ENCODE data around the gene TMEM255B. TPM values are rescaled to one million over a fixed set of nuclear protein-coding genes. Genes with fewer than 3 reads are reported as not detected.

Gene TMEM255B
- total and polyA plus RNA-seq, 9 of the 15 experiments (the other 6 are each of a cell fraction or from before 2014, with no cell fraction given), result 0.01 to 0.75 (median 0.23) TPM

- Histone ChIP-seq H3K79me2 (ENCODE audit: control insufficient read depth, insufficient read depth, low read length) (peaks cover 23% of the 10 kb centered on the region; the same call in 2 of the 3 replicates), H3K9me3 (replicated peaks; ENCODE audit: control insufficient read depth, insufficient read depth, low read depth, low read length) (peaks cover 2% of the 10 kb centered on the region), H3K9me1 (ENCODE audit: control insufficient read depth, insufficient read depth, low read length) (no peaks in the 10 kb centered on the region), H3K4me1 (replicated peaks in 1 of 2; ENCODE audit: control insufficient read depth in 2 of 2, insufficient read depth in 2 of 2, low read length in 2 of 2) (peaks cover 20 to 55% of the 10 kb centered on the region in 2 experiments; a peak in 4 of 5 replicates), H3K9ac (ENCODE audit: insufficient read depth in 1 of 2, low read depth in 2 of 2, low read length in 2 of 2) (0 out of 4 replicates have a peak overlapping the region, but pooled peaks of 1 of the 2 experiments have one; percentile 70), H3K36me3 (ENCODE audit: control insufficient read depth, insufficient read depth, low read length) (peaks cover 2% of the 10 kb centered on the region; the same call in 1 of the 3 replicates), H3K27me3 (ENCODE audit: control insufficient read depth in 2 of 2, insufficient read depth in 2 of 2, low read length in 2 of 2) (no peaks in the 10 kb centered on the region; a peak in 1 of 5 replicates), H3K4me3 (no peak overlapping the region), H4K20me1 (replicated peaks; ENCODE audit: control insufficient read depth, insufficient read depth, low read length) (no peaks in the 10 kb centered on the region), H3K27ac (ENCODE audit: extremely low read depth, low read depth, low read length) (no peak overlapping the region), H2AFZ (ENCODE audit: low read depth, low read length) (no peak overlapping the region), H3K4me2 (ENCODE audit: insufficient read depth, low read length) (no peak overlapping the region; the same call in 1 of the 2 replicates)
- intact Hi-C loops (cut with micrococcal nuclease), result no loop called here
- ATAC-seq (no peak), FAIRE-seq (no peak), DNase-seq (ENCODE audit: extremely low read depth in 1 of 4, low spot score in 3 of 4) (no peak)
- no TSS peak for BruUV-seq (replicated peaks)
- 76% methylated on average over 6 of the region's 12 CpGs for WGBS (ENCODE audit: insufficient coverage, low coverage, missing lambda C conversion rate)
- CTCF ChIA-PET (ENCODE audit: low intra/inter-chr PET ratio), result no interaction called here
- POLR2A ChIA-PET, result interaction anchor here (0.6 to 1.2 kb wide), 4 partner anchors 10 to 375 kb away, joined by 3 to 4 read pairs (median 4); no protein-coding TSS in a partner anchor
- no peak for TF ChIP-seq ILK (tag; IDR thresholded peaks at IDR 0.05; ENCODE audit: borderline replicate concordance, low read depth)
- no peak for TF ChIP-seq ETV6 (IDR thresholded peaks at IDR 0.05; ENCODE audit: borderline replicate concordance in 1 of 2, low read depth in 2 of 2, low read length in 1 of 2)
- no peak for TF ChIP-seq ETV6 (CRISPR knock-in tag; IDR thresholded peaks at IDR 0.05; ENCODE audit: borderline replicate concordance)
- no peak for TF ChIP-seq TFAM (CRISPR knock-in tag; conservative IDR thresholded peaks at IDR 0.05)
- TF ChIP-seq ZBED1 (IDR thresholded peaks at IDR 0.05), result no peak
- TF ChIP-seq BRD9 (IDR thresholded peaks at IDR 0.05; ENCODE audit: low read depth, partially characterized antibody), result no peak
- TF ChIP-seq DNMT1 (IDR thresholded peaks at IDR 0.05), result no peak
- no peak for TF ChIP-seq PHF20 (IDR thresholded peaks at IDR 0.05; ENCODE audit: partially characterized antibody)
- no peak for TF ChIP-seq MXI1 (IDR thresholded peaks at IDR 0.05; ENCODE audit: low read depth, low read length)
- TF ChIP-seq RBBP5 (IDR thresholded peaks at IDR 0.05; ENCODE audit: borderline replicate concordance, insufficient read depth, low read length, poor library complexity, severe bottlenecking), result no peak
- no peak for TF ChIP-seq CHD1 (IDR thresholded peaks at IDR 0.05; ENCODE audit: low read length)
- TF ChIP-seq NFIX (CRISPR knock-in tag; IDR thresholded peaks at IDR 0.05; ENCODE audit: low read depth), result no peak
- no peak for TF ChIP-seq FUS (optimal IDR thresholded peaks at IDR 0.05; ENCODE audit: low read depth, low read length)
- TF ChIP-seq GTF2A2 (tag; IDR thresholded peaks at IDR 0.05), result no peak
- no peak for TF ChIP-seq USF1 (CRISPR knock-in tag; IDR thresholded peaks at IDR 0.05)
- no peak for TF ChIP-seq HOXB6 (CRISPR knock-in tag; IDR thresholded peaks at IDR 0.05; ENCODE audit: borderline replicate concordance)
- TF ChIP-seq SMARCE1 (IDR thresholded peaks at IDR 0.05), result no peak
- TF ChIP-seq, protein P1, sequence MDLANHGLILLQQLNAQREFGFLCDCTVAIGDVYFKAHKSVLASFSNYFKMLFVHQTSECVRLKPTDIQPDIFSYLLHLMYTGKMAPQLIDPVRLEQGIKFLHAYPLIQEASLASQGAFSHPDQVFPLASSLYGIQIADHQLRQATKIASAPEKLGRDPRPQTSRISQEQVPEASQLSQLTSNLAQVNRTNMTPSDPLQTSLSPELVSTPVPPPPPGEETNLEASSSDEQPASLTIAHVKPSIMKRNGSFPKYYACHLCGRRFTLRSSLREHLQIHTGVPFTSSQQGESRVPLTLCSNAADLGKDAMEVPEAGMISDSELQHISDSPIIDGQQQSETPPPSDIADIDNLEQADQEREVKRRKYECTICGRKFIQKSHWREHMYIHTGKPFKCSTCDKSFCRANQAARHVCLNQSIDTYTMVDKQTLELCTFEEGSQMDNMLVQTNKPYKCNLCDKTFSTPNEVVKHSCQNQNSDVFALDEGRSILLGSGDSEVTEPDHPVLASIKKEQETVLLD (IDR thresholded peaks at IDR 0.05), result no peak
- TF ChIP-seq NR2C2 (CRISPR knock-in tag; IDR thresholded peaks at IDR 0.05), result no peak
- TF ChIP-seq NR2C2 (tag; IDR thresholded peaks at IDR 0.05), result no peak
- in situ Hi-C loops (cut with MboI), result no loop called here
Measured at GRCh38 chr13:113861433-113862030, 102.5 kb downstream of the TMEM255B start.
